HG02763 (cell line): Measurements from ENCODE around the gene NELL1.

Experiments
- ATAC-seq: cut with Tn5 transposase; IDR thresholded peaks from one replicate; pipeline ENCODE4 v1.9.1; 2021; ENCODE audit warnings: mild to moderate bottlenecking, moderate library complexity; ENCODE audit not compliant: unreplicated experiment

The NELL1 gene

GRCh38 chr11:21295508-21295907 is 626.1 kb downstream of the NELL1 start:
- no peak for ATAC-seq

- no peak for ATAC-seq
These were observed 632.6 kb downstream of the NELL1 start for GRCh38 chr11:21301981-21302380.

GRCh38 chr11:21306739-21307358 is 637.5 kb downstream of the NELL1 start:
- no peak for ATAC-seq

GRCh38 chr11:21307874-21308273 is 638.5 kb downstream of the NELL1 start:
- no peak for ATAC-seq

- ATAC-seq: no peak
These were observed 647.2 kb downstream of the NELL1 start for GRCh38 chr11:21316591-21316990.

GRCh38 chr11:21321072-21321471 is 651.7 kb downstream of the NELL1 start:
- no peak for ATAC-seq

GRCh38 chr11:21321530-21321929 is 652.1 kb downstream of the NELL1 start:
- ATAC-seq: no peak

GRCh38 chr11:21323617-21324016 is 654.2 kb downstream of the NELL1 start:
- ATAC-seq: no peak

- ATAC-seq: no peak
These were observed 673.8 kb downstream of the NELL1 start for GRCh38 chr11:21343204-21343603.

GRCh38 chr11:21346361-21346760 is 677.0 kb downstream of the NELL1 start:
- ATAC-seq: no peak

GRCh38 chr11:21350613-21351012 is 681.2 kb downstream of the NELL1 start:
- no peak for ATAC-seq

- no peak for ATAC-seq
These were observed 684.0 kb downstream of the NELL1 start for GRCh38 chr11:21353425-21353824.

GRCh38 chr11:21364866-21365624 is 695.7 kb downstream of the NELL1 start:
- ATAC-seq: no peak

- no peak for ATAC-seq
These were observed 700.6 kb downstream of the NELL1 start for GRCh38 chr11:21369947-21370346.

- no peak for ATAC-seq
These were observed 701.7 kb downstream of the NELL1 start for GRCh38 chr11:21371044-21371443.

- no peak for ATAC-seq
These were observed 703.3 kb downstream of the NELL1 start for GRCh38 chr11:21372672-21373071.

GRCh38 chr11:21374376-21374775 is 705.0 kb downstream of the NELL1 start:
- ATAC-seq: no peak

GRCh38 chr11:21385669-21386440 is 716.5 kb downstream of the NELL1 start:
- ATAC-seq: no peak

- no peak for ATAC-seq
These were observed 721.0 kb downstream of the NELL1 start for GRCh38 chr11:21390430-21390829.

GRCh38 chr11:21396342-21397008 is 727.1 kb downstream of the NELL1 start:
- ATAC-seq: no peak

- no peak for ATAC-seq
These were observed 728.8 kb downstream of the NELL1 start for GRCh38 chr11:21398195-21398594.
